HepG2 (cell line): Measurements from ENCODE around the gene PRCD. TPM values are rescaled to one million over a fixed set of nuclear protein-coding genes. Genes with fewer than 3 reads are reported as not detected.

ENCODE experiments used
- ARID5B ChIP-seq: IDR thresholded peaks from 2 replicates; pipeline ENCODE4 v1.4.0; 2020; ENCODE audit warnings: mild to moderate bottlenecking, missing genetic modification reagents
- BRF2 ChIP-seq: sonication (generic); formaldehyde crosslinking; IDR thresholded peaks from 2 replicates; pipeline ENCODE4 v1.8.1; 2022; ENCODE audit warnings: mild to moderate bottlenecking, missing genetic modification reagents
- GTF3A ChIP-seq: sonication (generic); formaldehyde crosslinking; conservative IDR thresholded peaks from 2 replicates; pipeline ENCODE4 v1.4.0; 2020; ENCODE audit warnings: mild to moderate bottlenecking, missing genetic modification reagents
- JUN ChIP-seq: sonication (generic); formaldehyde crosslinking; IDR thresholded peaks from 2 replicates; pipeline ENCODE4 v1.4.0; 2020; ENCODE audit warnings: mild to moderate bottlenecking, missing genetic modification reagents
- MLXIP ChIP-seq: sonication (generic); formaldehyde crosslinking; IDR thresholded peaks from 2 replicates; pipeline ENCODE4 v1.9.0; 2021; ENCODE audit warnings: missing genetic modification reagents, borderline replicate concordance
- SMARCE1 ChIP-seq: fragments of 450-650 bp; IDR thresholded peaks from 2 replicates; pipeline ENCODE4 v1.6.1; 2017; ENCODE audit warnings: borderline replicate concordance
- SRSF1 ChIP-seq: fragments of 200-400 bp; formaldehyde crosslinking; optimal IDR thresholded peaks from 2 replicates; pipeline ENCODE3; 2017; ENCODE audit warnings: mild to moderate bottlenecking, low read depth, low read length, moderate library complexity
- YY1 ChIP-seq: IDR thresholded peaks from 2 replicates; pipeline ENCODE4 v1.6.1; 2011; ENCODE audit warnings: low read length, low read depth, moderate library complexity, mild to moderate bottlenecking; ENCODE audit not compliant: insufficient read depth, insufficient replicate concordance
- ZBTB26 ChIP-seq: IDR thresholded peaks from 2 replicates; pipeline ENCODE4 v1.6.1; 2016; ENCODE audit warnings: missing compliant biosample characterization, missing genetic modification reagents, borderline replicate concordance
- ZNF20 ChIP-seq: sonication (generic); formaldehyde crosslinking; IDR thresholded peaks from 2 replicates; pipeline ENCODE4 v1.4.0; 2020; ENCODE audit warnings: mild to moderate bottlenecking, moderate library complexity, missing genetic modification reagents
- ZNF44 ChIP-seq: sonication (generic); formaldehyde crosslinking; IDR thresholded peaks from 2 replicates; pipeline ENCODE4 v1.5.1; 2020; ENCODE audit warnings: mild to moderate bottlenecking, missing genetic modification reagents
- ZNF589 ChIP-seq: sonication (generic); formaldehyde crosslinking; conservative IDR thresholded peaks from 2 replicates; pipeline ENCODE4 v1.8.0; 2022; ENCODE audit warnings: mild to moderate bottlenecking, moderate library complexity, missing genetic modification reagents
- ZNF781 ChIP-seq: sonication (generic); formaldehyde crosslinking; IDR thresholded peaks from 2 replicates; pipeline ENCODE4 v1.5.1; 2020; ENCODE audit warnings: borderline replicate concordance, mild to moderate bottlenecking, missing genetic modification reagents; ENCODE audit errors: not compliant biosample characterization
- polyA plus RNA-seq, 8 experiments: library from polyadenylated mRNA; depleted of rRNA in 3 of 8; stranded (reverse) in 7 of 8; unstranded in 1 of 8; fragments of >200 nt; fragmentation: Illumina TruSeq in 4 of 8; extraction: Trizol in 4 of 8; gene quantifications; 2 replicates each; pipeline versions ENCODE4 v1.2.1 to v1.2.3, GENCODE V29; 2011 to 2016; ENCODE audit warnings: low read depth in 4 of 8, missing spikeins in 1 of 8, mixed read lengths in 1 of 8; ENCODE audit not compliant: insufficient read depth in 1 of 8
- total RNA-seq, 5 experiments: library from RNA; depleted of rRNA; stranded (reverse); fragments of >200 nt; fragmentation: Illumina TruSeq; extraction: Trizol; gene quantifications; 2 replicates each; pipeline ENCODE4 v1.2.3, GENCODE V29; 2016; ENCODE audit warnings: low read depth in 1 of 5

PRCD gene
- total and polyA plus RNA-seq, 2 of the 13 experiments (the other 11 are each of a cell fraction or from before 2014, with no cell fraction given), result 0.51 TPM; not detected in 1

- TF ChIP-seq GTF3A, result peak; percentile 98
- TF ChIP-seq SRSF1, result peak; percentile 83
- peak; percentile 65 for TF ChIP-seq ZNF781 (CRISPR knock-in tag)
- peak; percentile 91 for TF ChIP-seq BRF2
- peak; percentile 93 for TF ChIP-seq YY1
- peak; percentile 65 for TF ChIP-seq JUN (CRISPR knock-in tag)
- TF ChIP-seq ZNF589, result peak; percentile 91
- TF ChIP-seq MLXIP (CRISPR knock-in tag), result no peak
- no peak for TF ChIP-seq SMARCE1
- TF ChIP-seq ZBTB26 (CRISPR knock-in tag), result 0 out of 2 replicates have a peak, but pooled peaks have one; percentile 76
- TF ChIP-seq ZNF44, result 0 out of 2 replicates have a peak, but pooled peaks have one; percentile 18
- TF ChIP-seq ZNF20 (CRISPR knock-in tag), result no peak
- TF ChIP-seq ARID5B (CRISPR knock-in tag), result peak; percentile 55; the same call in 1 of the 2 replicates
These were observed 17.7 kb downstream of the PRCD start (continued) for GRCh38 chr17:76557368-76558197.
